Osteoblast (primary cell): ENCODE results near the gene ABTB1. TPM values are rescaled to one million over a fixed set of nuclear protein-coding genes. Genes with fewer than 3 reads are reported as not detected.

Experiments used
- DNase-seq: peaks from one replicate; pipeline ENCODE4 v3.0.0; 2011; ENCODE audit warnings: low spot score, mixed read lengths; ENCODE audit not compliant: insufficient read length; ENCODE audit errors: missing footprints
- H2AFZ ChIP-seq: 2 replicates; pipeline ENCODE4 v1.6.0; 2011; ENCODE audit warnings: mild to moderate bottlenecking, low read length
- H3K27ac ChIP-seq: 2 replicates; pipeline ENCODE4 v1.5.1; 2011; ENCODE audit warnings: mild to moderate bottlenecking, low read depth, low read length, moderate library complexity
- H3K27me3 ChIP-seq: 2 replicates; pipeline ENCODE4 v1.6.0; 2012; ENCODE audit warnings: mild to moderate bottlenecking, control low read depth, inconsistent platforms, low read length, moderate library complexity; ENCODE audit not compliant: insufficient read depth
- H3K36me3 ChIP-seq: 2 replicates; pipeline ENCODE4 v1.5.1; 2011; ENCODE audit warnings: mild to moderate bottlenecking, low read length, control low read depth, moderate library complexity; ENCODE audit not compliant: insufficient read depth
- H3K4me1 ChIP-seq: 2 replicates; pipeline ENCODE4 v1.5.1; 2011; ENCODE audit warnings: mild to moderate bottlenecking, low read length, control low read depth, moderate library complexity; ENCODE audit not compliant: insufficient read depth
- H3K4me2 ChIP-seq: 2 replicates; pipeline ENCODE4 v1.6.0; 2011; ENCODE audit warnings: mild to moderate bottlenecking, low read length; ENCODE audit not compliant: insufficient read depth
- H3K4me3 ChIP-seq: fragments of 200-600 bp; sonication (generic); 3 replicates; pipeline ENCODE4 v1.5.1; 2012; ENCODE audit warnings: mild to moderate bottlenecking, low read length, inconsistent platforms; ENCODE audit not compliant: insufficient read depth
- H3K79me2 ChIP-seq: 2 replicates; pipeline ENCODE4 v1.6.0; 2012; ENCODE audit warnings: mild to moderate bottlenecking, low read length, control low read depth, inconsistent platforms; ENCODE audit not compliant: insufficient read depth
- H3K9me3 ChIP-seq: 2 replicates; pipeline ENCODE4 v1.5.1; 2011; ENCODE audit warnings: low read depth, low read length, control low read depth
- H4K20me1 ChIP-seq: 2 replicates; pipeline ENCODE4 v1.6.0; 2012; ENCODE audit warnings: mild to moderate bottlenecking, low read length, control low read depth; ENCODE audit not compliant: insufficient read depth
- CTCF ChIP-seq: IDR thresholded peaks from 2 replicates; pipeline ENCODE4 v1.5.1; 2011; ENCODE audit warnings: mild to moderate bottlenecking, low read depth, low read length, moderate library complexity; ENCODE audit errors: extremely low read depth
- total RNA-seq: library from RNA; depleted of rRNA; stranded (reverse); fragments of >200 nt; gene quantifications from 2 replicates; pipeline ENCODE4 v1.2.3, GENCODE V29; 2012

Gene ABTB1
- total RNA-seq, 1 donor = 17.7 TPM

GRCh38 chr3:127682561-127682960, 9.8 kb downstream of the ABTB1 start:
- H3K4me2 ChIP-seq = no peak overlapping the region
- no peak overlapping the region for H2AFZ ChIP-seq
- H3K4me3 ChIP-seq = no peak overlapping the region
- no peak for DNase-seq
- no peaks in the 10 kb centered on the region for H3K9me3 ChIP-seq
- no peaks in the 10 kb centered on the region for H3K4me1 ChIP-seq
- no peak overlapping the region for H3K27ac ChIP-seq
- no peaks in the 10 kb centered on the region for H3K27me3 ChIP-seq
- no peak for TF ChIP-seq CTCF
- H3K79me2 ChIP-seq = no peaks in the 10 kb centered on the region
- H4K20me1 ChIP-seq = no peaks in the 10 kb centered on the region
- H3K36me3 ChIP-seq = no peaks in the 10 kb centered on the region

GRCh38 chr3:127684871-127685707, 12.3 kb downstream of the ABTB1 start:
- no peak overlapping the region for H3K4me2 ChIP-seq
- TF ChIP-seq CTCF = no peak
- H3K9me3 ChIP-seq = no peaks in the 10 kb centered on the region
- no peaks in the 10 kb centered on the region for H3K27me3 ChIP-seq
- no peak overlapping the region for H3K27ac ChIP-seq
- no peaks in the 10 kb centered on the region for H4K20me1 ChIP-seq
- no peaks in the 10 kb centered on the region for H3K79me2 ChIP-seq
- H3K4me1 ChIP-seq = peaks cover 18% of the 10 kb centered on the region
- H3K4me3 ChIP-seq = no peak overlapping the region
- no peak overlapping the region for H2AFZ ChIP-seq
- peak; percentile 44 for DNase-seq
- H3K36me3 ChIP-seq = no peaks in the 10 kb centered on the region

GRCh38 chr3:127685708-127686511, 13.2 kb downstream of the ABTB1 start:
- no peak overlapping the region for H3K4me3 ChIP-seq
- H3K27me3 ChIP-seq = no peaks in the 10 kb centered on the region
- H3K9me3 ChIP-seq = no peaks in the 10 kb centered on the region
- no peaks in the 10 kb centered on the region for H4K20me1 ChIP-seq
- H3K27ac ChIP-seq = no peak overlapping the region
- H3K4me1 ChIP-seq = peaks cover 25% of the 10 kb centered on the region
- H3K79me2 ChIP-seq = no peaks in the 10 kb centered on the region
- H3K36me3 ChIP-seq = no peaks in the 10 kb centered on the region
- no peak for TF ChIP-seq CTCF
- no peak overlapping the region for H3K4me2 ChIP-seq
- no peak for DNase-seq
- H2AFZ ChIP-seq = no peak overlapping the region

GRCh38 chr3:127686512-127686894, 13.8 kb downstream of the ABTB1 start:
- TF ChIP-seq CTCF = no peak
- no peak overlapping the region for H2AFZ ChIP-seq
- H3K27ac ChIP-seq = no peak overlapping the region
- H4K20me1 ChIP-seq = no peaks in the 10 kb centered on the region
- no peak overlapping the region for H3K4me2 ChIP-seq
- H3K4me3 ChIP-seq = no peak overlapping the region
- no peaks in the 10 kb centered on the region for H3K27me3 ChIP-seq
- peaks cover 25% of the 10 kb centered on the region for H3K4me1 ChIP-seq
- no peaks in the 10 kb centered on the region for H3K9me3 ChIP-seq
- H3K36me3 ChIP-seq = no peaks in the 10 kb centered on the region
- no peaks in the 10 kb centered on the region for H3K79me2 ChIP-seq
- DNase-seq = no peak
